HG02610 (cell line): ENCODE results near the gene CPNE8.
A peak's percentile ranks its signal among the peaks of the same experiment; 100 is the strongest.
"Not testable (repeated sequence)": the region's sequence is repeated elsewhere in the genome, so short reads cannot be mapped to it uniquely, and the experiment has no call there.

Source experiments
- ATAC-seq: cut with Tn5 transposase; IDR thresholded peaks from one replicate; pipeline ENCODE4 v1.9.1; 2021; ENCODE audit warnings: mild to moderate bottlenecking, moderate library complexity; ENCODE audit not compliant: unreplicated experiment

CPNE8 gene

DNA sequence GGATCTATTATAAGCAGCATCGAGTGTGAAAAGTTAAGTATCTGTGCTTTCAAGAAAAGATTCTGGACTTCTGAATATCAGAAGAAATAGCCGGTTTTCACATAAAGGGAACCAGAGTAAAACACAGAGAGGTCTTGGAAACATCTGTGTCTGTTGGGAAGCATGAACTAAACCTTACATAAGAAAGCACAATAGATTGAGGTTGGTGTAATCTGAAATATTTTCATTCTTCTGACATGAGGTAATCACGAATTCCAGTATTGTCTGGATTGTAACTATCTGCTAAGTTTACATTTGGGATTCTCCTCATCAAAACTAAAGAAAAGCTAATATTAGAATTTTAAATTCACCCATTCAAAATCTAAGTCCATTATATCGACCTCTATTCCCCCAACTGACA, 161.3 kb downstream of the CPNE8 start:
- no peak for ATAC-seq

DNA sequence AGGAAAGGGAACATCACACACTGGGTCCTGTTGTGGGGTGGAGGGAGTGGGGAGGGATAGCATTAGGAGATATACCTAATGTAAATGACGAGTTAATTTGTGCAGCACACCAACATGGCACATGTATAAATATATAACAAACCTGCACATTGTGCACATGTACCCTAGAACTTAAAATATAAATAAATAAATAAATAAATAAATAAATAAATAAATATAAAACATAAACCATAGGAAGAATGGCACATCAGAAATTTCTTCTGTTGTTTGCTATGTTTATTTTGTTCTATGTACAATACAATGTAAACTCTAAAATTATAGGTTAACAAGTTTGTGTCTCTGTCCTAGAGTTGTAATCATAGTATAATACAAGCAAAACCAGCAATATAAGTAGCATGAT, 162.9 kb downstream of the CPNE8 start:
- not testable (repeated sequence) for ATAC-seq

DNA sequence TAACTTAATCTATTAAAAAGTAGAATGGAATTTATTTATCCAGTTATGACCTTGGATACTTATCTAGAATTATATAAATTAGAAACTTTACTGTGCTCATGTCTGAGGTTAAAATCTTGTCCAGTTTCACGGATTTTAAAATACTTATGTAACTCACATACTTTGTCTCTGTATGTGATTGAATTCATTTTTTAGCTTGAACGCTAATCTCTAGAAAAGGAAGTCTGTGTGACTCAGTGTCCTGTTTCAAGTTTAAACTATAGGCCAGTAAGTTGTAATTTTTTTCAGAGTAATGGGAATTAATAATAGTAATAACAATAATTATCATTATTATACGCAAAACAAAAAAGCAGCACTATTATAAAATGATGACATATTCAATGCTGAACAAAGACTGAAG, 168.6 kb downstream of the CPNE8 start:
- no peak for ATAC-seq

DNA sequence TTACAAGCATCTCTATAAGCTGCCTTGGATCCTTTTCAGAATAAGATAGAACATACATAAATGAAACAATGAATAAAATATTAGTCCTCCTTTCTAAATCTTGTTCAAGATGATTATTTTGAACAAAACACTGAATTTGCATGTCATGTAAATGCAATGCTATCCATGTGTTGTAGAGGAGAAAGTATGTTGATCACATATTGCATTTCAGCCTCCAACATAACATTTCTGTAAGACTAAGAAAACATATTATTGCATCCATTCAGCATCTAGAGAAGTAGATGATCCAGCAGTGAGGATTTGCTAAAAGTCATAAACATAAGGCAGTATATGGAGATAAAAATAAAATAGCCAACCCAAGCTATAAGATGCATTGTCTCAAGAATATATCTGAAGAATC, 172.6 kb downstream of the CPNE8 start:
- no peak for ATAC-seq

DNA sequence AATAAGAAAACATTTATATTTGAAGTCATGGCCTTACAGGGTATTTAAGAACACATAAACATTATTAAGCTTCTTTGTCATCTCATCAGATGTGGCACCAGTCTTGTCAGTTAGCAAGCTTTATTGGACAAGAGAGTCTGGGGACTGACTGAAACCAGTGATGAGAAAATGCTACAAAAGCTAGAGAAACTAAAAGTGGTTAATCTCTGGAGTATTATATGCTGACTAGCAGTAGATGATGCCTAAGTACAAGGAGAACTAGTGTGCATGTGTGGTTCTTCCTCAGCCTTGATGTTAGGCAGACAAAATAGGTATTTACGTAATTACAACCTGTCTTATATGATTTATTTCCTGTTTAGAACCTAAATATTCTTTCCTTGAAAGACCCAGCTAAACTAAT, 176.5 kb downstream of the CPNE8 start:
- no peak for ATAC-seq

DNA sequence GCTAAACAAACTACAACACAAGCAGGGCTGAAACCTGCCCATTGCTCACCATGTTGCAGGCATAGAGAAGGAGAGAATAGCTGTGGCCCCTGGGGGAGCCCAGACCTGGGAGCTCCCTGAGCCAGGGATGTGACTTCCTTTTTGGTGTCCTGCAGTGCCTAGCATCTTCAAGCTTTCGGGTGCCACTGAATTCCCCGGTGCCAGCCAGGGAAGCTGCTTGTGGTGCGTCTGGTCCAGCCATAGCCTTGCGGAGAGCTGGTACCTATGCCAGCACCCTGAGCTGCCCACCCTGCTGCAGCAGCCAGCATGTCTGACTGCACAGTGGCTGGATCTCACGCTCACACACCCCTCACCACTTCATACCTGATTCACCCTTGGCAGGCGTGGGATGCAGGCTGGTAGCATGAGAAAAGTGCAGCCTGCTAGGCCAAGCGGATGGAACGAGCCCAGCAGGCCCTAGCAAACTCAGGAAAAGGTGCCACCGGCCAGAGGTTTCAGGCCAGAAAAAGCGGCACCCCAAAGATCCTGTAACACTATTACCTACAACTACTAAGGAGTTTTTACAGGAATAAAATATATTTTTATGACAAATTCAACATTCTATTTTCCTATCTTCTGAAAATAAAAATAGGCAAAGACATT, 183.7 kb downstream of the CPNE8 start:
- ATAC-seq: no peak

DNA sequence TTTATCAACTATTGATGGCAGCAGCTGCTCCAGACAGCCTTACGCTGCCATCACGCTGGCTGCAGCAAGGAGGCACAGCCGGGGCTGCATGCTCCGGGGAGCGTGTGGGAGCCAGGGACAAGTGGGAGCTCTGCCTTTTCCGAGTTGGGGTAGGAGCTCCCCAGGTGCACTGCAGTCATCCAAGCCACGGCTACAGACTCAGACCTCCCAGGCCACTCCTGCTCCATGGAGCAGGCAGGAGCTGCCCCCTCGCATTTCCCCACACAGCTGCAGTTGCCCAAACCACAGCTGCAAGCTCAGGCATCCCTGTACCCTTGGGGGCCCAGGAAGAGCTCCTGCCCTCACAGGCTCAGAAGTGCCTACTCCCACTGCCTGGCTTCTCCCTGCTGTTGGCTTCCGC, 184.7 kb downstream of the CPNE8 start:
- ATAC-seq: no peak

DNA sequence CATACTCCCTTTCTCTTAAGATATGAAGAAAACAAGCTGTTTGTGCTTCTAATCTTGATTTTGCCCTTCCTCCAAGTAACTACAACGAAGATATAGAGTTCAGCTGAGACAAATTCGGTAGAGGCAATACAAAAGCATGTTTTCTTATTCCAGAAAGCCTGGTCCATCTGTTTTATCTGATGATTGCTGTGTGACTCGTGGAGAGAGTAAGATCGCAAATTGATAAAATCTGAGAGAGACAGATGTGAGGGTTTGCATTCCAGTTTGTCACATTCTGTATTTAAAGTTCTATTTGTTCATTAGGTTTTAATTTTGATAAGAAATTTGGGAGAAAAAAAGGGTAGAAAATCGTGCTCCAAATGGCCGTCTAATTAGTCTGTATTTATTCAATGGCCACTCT, 192.1 kb downstream of the CPNE8 start:
- no peak for ATAC-seq

DNA sequence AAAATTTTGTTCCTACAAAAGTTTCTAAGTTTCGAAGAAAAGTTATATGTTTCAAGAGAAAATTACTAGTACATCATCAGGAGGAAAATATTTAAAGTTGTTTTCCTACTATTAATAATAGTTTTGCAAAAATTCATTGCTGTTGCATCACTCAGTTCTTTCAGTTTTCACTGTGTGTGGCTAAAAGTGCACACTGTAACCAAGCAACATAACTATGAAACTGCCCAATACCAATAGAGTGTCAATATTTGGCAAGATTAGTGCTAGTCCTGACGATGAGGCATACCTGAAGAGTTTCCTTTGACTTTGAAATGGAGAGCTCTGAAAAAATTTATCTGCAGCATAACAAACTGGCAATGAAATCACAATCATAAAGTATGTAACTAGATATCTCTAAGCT, 194.3 kb downstream of the CPNE8 start:
- ATAC-seq: no peak

DNA sequence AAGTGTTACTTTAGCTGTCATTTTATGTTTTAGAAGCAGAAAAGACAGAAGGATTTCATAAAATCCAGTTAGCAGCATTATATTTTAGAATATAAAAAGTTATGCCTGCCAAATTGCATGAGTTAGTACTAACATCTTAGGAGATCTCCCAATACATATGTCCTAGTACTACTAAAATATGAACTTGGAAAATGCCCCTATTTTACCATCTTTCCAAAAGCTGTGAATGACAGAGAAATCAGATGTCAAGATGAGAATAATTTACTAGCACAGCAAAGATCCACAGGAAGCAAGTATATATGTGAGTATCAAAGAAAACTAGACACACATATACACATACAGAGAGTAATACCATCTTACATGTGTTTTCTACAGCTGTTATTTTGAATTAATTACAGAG, 196.9 kb downstream of the CPNE8 start:
- no peak for ATAC-seq

DNA sequence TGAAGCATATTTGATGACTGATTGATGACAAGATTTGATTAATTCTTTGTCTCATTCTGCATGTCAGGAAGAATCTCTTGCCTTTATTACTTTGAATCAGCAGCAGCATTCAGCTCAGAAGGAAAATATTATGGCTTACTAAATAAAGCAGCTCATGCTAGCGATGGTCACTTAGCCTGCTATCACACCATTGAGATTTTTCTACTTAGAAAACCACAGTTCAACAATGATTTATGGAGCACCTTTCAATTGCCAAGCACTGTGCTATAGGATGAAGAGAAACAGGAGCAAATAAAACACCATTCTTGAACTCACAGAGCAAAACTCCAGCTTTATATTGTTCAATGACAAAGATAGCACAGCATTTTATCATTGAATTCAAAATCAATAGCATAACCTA, 197.7 kb downstream of the CPNE8 start:
- no peak for ATAC-seq

DNA sequence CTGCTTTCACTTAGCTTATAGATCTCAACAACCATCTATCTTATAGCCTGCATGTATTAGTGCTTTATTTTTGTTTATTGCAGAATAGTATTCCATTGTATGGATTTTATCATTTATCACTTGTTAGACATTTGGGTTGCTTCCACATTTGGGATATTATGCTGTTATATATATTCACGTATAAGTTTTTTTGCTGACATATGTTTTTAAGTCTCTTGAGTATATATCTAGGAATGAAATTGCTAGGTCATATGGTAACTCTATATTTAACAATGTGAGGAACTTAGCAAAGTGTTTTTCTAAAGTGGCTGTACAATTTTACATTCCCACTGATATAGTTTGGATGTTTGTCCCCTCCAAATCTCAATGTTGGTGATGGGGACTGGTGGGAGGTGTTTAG, 208.1 kb downstream of the CPNE8 start:
- no peak for ATAC-seq

DNA sequence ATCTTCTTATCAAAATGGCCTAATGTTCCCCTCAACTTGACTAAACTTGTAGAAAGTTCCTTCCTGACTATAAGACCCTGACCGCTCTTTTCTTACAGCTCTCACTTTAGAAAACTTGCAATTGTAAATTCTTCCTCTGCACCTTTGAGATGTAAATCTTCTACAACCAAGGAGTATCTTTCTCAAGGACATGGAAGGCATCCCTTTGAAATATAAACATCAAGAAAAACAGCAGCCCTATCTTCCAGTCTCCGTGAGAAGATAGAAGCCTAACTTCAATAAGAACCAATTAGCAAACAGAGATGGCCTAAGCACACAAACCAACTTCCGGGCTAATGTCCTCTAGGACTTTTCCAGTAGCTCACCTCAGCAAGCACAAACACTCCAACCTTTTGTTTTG, 210.3 kb downstream of the CPNE8 start:
- ATAC-seq: no peak

DNA sequence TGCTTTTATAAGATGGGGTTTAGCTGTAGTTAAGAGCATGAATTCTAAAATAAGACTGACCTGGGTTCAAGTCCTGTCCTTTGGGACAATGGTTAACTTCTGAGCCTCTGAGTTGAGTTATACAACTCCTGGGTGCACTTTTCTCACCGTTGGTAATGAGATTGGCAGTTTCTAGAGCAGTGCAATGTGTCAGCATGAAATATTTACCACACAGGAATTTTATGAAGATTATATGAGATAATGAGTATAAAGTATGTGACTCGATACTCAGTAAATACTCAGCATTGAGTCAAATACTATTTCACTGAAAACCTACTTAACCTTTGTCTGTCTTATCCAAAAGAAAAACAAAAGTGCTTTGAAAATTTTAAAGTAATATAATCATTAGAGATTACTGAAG, 214.2 kb downstream of the CPNE8 start:
- ATAC-seq: no peak

DNA sequence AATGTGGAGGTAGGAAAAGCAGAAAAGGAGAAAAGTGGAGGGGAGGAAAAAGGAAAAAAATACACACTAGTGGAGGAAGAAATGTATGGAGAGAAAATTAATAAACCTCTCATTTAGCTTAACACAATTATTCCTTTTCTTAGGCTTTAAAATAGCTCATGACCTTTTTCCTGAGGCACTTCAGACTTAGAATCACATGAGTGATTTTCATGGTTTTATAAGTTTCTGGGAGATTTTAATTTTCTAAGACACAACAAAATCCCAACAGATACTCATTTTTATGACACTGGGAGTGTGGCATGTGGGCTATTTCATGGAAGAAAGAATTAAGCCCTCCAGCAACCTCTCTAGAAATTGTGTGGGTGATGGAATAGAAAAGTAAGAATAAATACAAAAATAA, 214.7 kb downstream of the CPNE8 start:
- no peak for ATAC-seq

DNA sequence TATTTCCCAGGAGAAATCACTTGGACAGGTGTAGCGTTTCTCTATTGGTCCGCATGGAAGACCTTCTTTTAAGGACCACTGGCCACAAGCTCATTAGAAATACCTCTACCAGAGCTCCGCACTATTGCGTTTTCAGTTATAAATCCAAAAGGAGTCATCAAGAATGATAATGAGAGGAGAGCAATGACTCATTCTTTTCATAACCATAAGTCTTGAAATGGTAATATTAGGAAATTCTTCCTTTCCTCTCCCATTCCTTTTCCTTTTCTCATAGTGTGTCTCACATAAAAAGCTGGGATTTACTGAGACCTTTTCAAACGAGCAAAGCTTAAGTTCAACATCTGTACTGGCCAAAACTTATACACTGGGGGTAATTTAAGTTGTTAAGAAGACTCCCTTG, 215.7 kb downstream of the CPNE8 start:
- no peak for ATAC-seq

DNA sequence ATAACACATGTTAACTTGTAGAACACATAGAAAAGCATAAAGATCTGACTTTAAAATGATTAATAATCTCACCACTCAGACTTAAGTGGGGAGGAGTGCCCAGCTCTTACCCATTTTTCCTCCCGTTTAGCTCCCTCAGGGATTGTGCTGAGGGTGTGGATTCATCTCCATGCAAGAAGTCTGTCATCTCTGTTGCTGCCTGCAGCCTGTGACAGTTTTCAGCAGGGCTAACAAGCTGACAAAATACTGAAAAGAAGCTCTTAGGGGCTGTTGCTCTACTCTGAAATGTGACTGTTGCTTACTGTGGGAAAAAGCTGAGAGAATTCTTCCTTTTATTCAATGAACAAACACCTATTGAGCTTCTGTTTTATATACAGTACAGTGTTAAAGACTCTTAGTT, 216.2 kb downstream of the CPNE8 start:
- no peak for ATAC-seq

DNA sequence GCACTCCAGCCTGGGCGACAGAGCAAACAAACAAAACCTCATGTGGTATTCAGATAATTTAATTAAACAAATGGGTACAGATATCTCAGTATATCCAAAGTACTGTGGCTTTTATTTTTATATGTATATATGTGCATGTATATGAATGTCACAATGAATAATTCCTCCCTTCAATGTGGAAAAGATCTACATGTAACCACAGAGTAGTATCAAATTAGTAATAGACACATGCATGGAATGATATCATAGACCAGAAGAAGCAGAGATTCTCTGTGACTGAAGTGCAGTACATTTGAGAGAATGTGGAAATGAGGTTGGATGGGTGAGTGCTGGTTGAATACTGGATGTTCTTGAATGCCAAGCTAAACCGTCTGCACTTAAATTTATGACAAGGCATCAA, 222.9 kb downstream of the CPNE8 start:
- no peak for ATAC-seq

DNA sequence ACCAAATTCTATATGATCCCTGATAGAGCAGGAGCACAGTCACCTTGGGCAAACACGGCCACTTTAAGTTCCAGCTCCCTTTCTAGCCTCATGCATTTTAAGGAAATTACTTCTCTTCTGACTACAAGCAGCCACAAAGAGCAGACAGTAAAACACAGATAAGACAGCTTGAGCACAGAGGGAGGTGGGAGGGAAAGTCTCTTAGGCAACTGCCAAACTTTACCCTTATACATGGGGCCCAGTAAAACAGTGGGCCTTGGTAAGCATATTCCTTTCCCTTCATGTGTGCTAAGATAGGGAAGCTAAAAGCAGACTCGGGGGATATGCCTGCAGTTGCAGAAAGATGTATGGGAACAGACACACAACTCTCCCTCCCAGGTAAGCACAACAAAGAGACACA, 235.9 kb downstream of the CPNE8 start:
- ATAC-seq: no peak

DNA sequence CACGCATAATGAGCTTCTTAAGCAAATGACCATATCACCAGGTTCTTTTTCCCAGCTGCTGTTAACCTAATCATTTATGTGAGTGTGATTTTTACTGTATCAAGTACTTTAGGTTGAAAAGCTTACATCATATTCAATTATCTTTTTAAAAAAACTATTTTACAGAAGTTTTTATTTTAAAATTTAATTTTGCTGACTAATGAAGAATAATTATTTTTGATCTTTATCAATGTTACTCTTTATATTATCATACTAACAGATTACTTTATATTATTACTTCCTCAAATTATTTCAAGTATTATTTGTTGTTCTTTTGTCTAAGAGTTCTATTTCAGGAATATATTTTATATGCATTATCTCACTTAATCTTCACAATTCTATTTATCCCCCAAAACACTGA, 236.3 kb downstream of the CPNE8 start:
- no peak for ATAC-seq

DNA sequence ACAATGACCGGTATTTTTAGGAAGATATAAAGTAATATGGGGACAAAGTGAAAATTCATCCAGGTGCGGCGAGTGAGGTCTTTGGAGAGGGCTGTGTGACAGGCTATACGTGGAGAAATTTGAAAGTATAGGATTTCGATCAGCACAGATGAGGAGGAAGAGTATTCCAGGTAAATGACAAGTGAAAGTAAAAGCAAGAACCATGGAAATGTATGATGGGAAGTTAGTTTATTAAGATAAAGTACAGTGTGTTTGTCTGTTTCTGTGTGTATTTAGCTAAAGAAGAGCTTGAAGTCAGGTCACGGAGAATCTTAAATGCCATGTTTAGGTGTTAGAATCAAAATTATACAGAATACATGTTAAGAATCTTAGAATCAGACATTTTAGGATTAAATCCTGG, 239.0 kb downstream of the CPNE8 start:
- no peak for ATAC-seq

DNA sequence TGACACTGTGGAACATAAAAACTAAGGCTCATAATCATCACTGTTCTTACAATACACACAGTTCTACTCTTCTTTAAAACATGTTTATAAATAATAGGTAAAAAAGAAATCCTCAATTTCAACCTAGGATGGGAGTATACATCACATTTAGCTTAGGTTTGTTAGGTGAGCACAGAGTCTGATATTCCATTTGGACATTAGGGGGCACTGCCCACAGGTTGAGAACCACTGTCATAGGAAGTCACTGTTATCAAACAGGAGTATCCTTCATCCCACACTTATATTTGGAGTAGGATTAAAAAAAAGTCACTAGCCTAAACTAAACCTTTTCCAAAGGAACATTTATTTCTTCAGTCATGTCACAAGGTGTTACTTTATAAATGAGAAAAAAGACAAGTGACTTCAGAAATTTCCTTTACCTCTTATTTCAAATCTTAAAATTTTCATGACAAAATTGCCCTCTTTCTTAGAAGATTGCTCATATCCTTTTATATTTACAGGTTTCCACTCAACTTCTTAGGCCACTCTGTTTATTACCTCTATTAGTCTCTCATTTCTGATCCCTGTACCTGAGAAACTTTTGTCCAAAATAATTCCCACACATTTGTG, 240.6 kb downstream of the CPNE8 start:
- ATAC-seq: peak; percentile 68

DNA sequence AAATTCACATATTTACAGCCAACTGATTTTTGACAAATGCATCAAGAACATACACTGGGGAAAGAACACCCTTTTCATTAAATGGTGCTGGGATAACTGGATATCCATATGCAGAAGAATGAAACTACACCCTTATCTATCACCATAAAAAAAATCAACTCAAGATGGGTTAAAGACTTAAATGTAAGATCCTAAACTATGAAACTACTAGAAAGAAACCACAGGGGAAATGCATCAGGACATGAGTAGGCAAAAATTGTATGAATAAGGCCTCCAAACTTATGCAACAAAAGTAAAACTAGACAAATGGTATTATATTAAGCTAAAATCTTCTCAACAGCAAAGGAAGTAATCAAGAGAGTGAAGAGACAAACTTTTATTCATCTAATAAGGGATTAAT, 242.6 kb downstream of the CPNE8 start:
- no peak for ATAC-seq
